Activated CD8-positive, alpha-beta memory T cell treated with anti-CD3 and anti-CD28 coated beads for 48 hours (primary cell): Measurements from ENCODE around the gene PIK3CA.
"Not testable (repeated sequence)": the region's sequence is repeated elsewhere in the genome, so short reads cannot be mapped to it uniquely, and the experiment has no call there.

Source experiments
- DNase-seq, 3 experiments: peaks; one replicate each; pipeline ENCODE4 v3.0.0-alpha.2; 2020; ENCODE audit warnings: low read depth in 2 of 3, low spot score in 2 of 3

Gene PIK3CA

DNA sequence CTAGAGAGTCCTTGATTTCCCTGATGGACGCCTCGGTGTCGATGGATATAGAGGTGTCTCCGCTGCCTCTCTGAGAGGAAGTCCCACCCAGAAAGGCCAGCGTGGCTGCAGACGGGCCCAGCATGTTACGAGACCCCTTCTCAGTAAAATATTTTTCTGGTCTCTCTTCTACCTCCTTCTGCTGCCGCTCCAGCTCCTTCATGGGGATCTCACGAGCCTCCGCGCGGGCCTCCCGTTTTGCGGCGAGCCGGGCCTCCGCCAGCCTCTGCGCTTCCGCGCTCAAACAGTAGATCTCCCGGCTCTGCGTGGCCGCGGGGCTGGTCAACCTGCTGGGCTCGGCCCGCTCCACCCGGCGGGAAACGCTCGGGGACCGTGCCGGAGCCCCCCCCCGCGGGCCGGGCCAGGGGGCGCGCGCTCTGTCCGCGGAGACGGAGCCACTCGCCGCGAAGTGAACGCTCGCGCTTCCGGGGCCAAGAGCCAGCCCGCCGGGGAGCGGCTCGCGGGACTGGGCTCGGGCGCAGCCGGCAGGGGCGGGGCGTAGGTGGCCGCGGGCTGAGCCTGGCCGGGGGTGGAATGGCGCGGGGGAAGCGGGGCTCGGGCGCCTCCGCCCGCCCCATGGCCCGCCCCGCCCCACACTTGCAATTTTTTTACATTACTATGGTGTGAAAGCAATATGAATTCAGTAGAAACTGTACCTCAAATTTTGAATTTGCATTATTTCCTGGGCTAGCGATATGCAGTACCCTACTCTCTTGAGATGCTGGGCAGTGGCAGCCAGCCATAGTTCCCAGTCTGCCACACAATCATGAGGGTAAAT is 113.0 kb downstream of the PIK3CA start:
- peak; percentile 30 to 50 (median 31) for DNase-seq

DNA sequence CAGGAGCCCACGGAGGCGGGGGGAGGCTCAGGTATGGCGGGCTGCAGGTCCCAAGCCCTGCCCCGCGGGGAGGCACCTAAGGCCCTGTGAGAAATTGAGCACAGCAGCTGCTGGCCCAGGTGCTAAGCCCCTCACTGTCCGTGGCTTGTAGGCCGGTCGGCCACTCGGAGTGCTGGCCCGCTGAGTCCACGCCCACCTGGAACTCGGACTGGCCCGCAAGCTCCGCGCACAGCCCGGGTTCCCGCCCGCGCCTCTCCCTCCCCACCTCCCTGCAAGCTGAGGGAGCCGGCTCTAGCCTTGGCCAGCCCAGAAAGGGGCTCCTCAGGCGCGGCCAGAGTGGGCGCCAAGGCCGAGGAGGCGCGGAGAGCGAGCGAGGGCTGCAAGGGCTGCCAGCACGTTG is 115.0 kb downstream of the PIK3CA start:
- no peak for DNase-seq

- no peak for DNase-seq
These were observed 116.3 kb downstream of the PIK3CA start for GRCh38 chr3:179264449-179264848.

DNA sequence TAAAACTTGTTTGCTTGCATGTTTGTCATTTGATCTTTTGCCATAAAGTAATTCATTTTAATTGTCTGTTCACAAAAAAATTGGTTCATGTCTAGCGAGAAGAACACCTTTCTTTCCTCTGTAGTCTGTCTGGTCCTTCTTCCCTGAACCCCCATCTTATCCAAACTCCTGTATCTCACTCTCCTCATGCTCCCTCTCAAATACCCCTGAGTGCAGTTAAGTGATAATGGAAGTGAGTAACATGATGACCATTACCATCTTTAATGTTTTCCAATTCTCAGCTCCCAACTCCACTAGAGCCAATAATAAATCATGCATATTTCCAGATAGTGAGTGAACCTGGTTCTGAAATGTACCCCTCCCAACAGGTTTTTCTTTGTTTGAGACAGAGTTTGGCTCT is 116.9 kb downstream of the PIK3CA start:
- no peak for DNase-seq

GRCh38 chr3:179265875-179266274 is 117.7 kb downstream of the PIK3CA start:
- DNase-seq, result no peak

DNA sequence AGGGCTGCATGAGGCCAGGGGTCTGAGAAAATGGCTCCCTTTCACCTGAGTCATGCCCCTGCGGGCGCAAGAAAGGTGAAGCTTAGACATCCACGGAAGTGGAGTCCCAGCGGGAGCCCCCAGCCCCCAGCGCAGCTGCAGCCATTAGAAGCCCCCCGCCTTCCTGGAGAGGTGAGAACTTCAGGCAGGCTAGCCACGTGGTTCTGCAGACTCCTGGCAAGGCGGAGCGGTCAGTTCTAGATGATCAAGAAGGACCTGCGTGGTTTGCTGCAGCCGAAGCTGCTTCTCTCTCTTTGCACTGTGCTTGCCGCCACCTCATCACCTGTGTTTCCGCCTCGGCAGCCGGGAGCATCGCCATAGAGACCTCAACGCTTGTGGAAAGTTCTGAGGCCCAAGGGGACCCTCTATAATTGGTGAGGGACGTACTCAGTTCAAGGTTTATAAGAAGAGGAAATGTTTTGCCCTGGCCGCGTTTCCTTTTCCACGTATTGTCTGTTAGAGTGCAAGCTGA is 118.6 kb downstream of the PIK3CA start:
- no peak for DNase-seq

- DNase-seq, result no peak
These were observed 120.4 kb downstream of the PIK3CA start for GRCh38 chr3:179268400-179269051.

GRCh38 chr3:179269152-179269707 is 121.1 kb downstream of the PIK3CA start:
- no peak for DNase-seq

DNA sequence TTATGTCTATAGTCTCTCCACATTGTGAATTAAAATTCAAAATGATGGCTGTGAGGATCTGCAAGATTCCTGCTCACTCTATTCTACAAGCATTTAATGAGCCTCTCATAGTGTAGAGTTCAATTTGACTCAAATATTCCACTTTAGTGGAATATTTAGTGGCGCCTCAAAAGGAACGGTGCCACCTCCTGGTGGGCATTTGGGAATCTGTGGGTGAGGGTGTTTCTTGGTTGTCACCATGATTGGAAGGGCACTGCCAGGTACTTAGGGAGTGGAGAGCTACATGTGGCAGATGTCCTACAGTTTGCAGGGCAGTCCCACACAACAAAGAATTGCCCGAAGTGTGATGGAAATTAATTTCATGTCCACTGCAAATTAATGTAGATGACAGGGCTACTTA is 124.2 kb downstream of the PIK3CA start:
- no peak for DNase-seq

DNA sequence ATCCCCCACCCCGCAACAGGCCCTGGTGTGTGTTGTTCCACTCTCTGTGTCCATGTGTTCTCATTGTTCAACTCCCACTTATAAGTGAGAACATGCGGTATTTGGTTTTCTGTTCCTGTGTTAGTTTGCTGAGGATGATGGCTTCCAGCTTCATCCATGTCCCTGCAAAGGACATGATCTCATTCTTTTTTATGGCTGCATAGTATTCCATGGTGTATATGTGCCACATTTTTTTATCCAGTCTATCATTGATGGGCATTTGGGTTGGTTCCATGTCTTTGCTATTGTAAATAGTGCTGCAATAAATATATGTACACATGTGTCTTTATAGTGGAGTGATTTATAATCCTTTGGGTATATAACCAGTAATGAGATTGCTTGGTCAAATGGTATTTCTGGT is 126.3 kb downstream of the PIK3CA start:
- DNase-seq, result not testable (repeated sequence)

- DNase-seq, result no peak
These were observed 127.8 kb downstream of the PIK3CA start for GRCh38 chr3:179276001-179276400.

DNA sequence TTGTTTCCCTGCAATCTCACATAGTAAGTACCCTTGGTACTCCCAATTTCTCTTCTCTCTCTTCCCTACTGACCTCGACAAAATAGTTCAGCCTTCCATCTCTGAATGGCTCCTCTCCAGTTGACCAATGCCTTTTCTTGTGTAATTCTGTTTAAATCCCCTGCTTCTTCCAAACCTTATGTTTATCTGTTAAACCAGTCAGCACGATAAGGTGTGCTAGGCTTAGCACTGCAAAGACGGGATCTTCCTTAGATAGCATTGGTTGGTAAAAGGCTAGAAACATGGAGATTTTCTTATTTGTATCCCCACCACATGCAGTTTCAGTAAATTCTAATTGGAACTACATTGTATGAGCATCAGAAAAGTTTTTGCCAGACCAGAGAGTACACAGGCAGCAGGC is 128.6 kb downstream of the PIK3CA start:
- DNase-seq, result no peak

GRCh38 chr3:179278151-179278550 is 130.0 kb downstream of the PIK3CA start:
- DNase-seq, result no peak

- no peak for DNase-seq
These were observed 131.0 kb downstream of the PIK3CA start for GRCh38 chr3:179278932-179279693.

DNA sequence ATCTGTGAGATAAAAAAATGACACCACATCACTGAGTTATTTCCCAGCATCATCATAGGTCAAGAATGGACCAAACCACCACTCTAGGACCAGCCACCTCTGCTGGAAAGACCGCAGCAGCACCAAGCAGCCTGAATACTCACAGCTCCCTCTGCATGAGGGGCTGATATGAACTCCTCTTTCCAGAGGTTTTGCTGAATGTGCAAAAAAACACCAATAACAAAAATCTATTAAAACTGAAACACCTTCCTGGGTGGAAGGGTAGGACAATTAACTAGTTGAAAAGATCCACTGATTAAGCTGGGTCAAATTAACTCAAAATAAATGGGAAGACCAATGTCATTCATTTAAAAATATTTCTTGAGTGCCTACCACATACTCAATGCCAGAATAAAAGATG is 131.7 kb downstream of the PIK3CA start:
- DNase-seq, result no peak

DNA sequence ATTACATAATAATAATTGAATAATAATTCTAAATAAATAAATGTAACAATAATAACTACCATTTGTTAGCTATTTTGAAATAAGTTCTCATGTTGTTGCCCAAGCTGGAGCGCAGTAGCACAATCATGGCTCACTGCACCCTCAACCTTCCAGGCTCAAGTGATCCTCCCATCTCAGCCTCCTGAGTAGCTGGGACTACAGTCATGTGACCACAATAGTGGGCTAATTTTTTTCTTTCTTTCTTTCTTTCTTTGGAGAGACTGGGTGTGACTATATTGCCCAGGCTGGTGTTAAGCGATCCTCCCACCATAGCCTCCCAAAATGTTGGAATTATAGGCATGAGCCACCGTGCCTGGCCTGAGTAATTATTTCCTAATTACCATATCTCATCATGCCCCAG is 133.7 kb downstream of the PIK3CA start:
- DNase-seq, result no peak

- DNase-seq, result no peak
These were observed 138.2 kb downstream of the PIK3CA start for GRCh38 chr3:179286331-179286730.

GRCh38 chr3:179288845-179289244 is 140.7 kb downstream of the PIK3CA start:
- no peak for DNase-seq

DNA sequence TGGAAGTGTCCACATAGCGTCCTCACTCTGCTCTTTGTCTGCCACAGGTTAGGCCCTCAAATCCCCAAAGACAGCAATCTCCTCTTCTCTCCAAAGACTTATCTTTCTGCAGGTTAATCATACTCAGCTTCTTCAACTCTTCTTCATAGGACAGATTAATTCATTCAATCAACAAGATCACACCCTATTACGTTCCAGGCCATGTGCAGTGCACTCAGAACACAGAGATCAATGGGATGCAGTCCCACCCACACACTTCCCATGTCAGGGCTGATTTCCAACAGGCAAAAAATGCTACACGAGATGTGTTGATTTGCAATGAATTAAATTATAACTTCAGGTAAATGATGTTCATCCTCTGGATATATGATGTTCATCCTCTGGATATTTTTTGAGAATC is 141.1 kb downstream of the PIK3CA start:
- no peak for DNase-seq
